GM19397 (cell line): ENCODE data around the gene DCAF5.
"Not testable (repeated sequence)": the region's sequence is repeated elsewhere in the genome, so short reads cannot be mapped to it uniquely, and the experiment has no call there.

Experiments used
- ATAC-seq: cut with Tn5 transposase; IDR thresholded peaks from one replicate; pipeline ENCODE4 v1.9.1; 2021; ENCODE audit warnings: mild to moderate bottlenecking, moderate library complexity; ENCODE audit not compliant: unreplicated experiment

DCAF5 gene

DNA sequence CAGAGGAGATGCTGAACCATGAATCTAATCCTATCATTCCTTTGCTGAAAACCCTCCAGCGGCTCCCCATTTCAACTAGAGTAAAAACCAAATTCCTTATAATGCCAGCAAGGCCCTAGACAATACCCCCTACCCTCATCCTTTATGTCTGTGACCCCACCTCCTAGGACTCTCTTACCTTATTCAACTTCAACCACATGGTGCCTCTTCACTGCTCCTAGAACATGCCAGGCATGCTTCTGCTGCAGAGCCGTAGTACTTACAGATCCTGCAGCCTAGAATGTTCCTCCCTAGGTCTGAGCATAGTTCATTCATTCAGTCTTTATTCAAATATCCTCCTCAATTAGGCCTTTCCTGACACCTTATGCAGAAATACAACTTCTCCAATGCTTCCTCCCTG, 54.9 kb downstream of the DCAF5 start:
- ATAC-seq, result no peak

DNA sequence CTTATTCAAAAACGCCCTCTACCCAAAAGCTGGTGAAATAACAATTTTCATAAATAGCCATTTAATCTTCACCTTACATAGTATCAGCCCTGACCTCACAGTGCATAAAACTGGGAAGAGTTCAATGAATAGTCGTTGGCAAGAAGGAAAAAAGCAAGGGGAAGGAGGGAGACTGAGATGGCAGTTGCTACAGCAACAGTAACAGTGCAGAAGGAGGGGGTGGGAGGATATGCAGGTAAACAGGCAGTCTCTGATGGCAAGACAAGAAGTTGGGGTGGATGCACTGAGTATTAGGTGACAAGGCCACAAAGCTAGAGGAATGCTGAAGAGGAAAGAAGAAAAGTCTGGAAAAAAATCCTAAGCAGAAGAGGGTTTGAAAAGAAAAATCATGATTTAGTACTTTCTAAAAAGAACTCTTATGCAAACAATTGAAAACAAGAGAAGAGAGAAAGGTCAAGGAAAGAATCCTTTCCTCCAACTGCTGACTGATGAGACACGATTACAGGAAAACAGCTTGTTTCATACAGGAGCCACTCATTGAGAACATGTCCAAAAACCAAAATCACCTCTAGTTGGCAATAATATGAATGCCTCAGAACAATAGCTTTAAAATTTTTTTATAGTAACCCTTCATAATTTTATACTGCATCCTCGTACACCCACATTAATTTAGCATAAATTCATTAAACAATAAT, 56.0 kb downstream of the DCAF5 start:
- no peak for ATAC-seq

DNA sequence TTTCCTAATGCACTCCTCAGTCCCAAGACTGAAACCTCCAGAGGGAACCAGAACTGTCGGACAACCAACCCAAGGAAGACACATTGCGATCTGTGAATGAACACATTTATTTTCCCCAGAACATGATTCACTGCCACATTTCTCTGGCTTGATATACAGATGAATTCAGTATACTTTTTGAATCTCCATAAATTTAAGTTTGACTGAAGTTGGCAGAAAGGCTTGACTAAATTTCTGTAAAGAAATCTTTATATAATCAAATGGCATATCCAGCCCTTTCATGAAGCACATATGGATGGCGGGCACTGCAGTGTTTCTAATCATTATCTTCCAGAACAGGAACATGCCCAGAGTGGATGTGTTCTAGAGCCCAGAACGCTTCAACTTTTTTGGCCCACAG, 56.7 kb downstream of the DCAF5 start:
- ATAC-seq, result no peak

DNA sequence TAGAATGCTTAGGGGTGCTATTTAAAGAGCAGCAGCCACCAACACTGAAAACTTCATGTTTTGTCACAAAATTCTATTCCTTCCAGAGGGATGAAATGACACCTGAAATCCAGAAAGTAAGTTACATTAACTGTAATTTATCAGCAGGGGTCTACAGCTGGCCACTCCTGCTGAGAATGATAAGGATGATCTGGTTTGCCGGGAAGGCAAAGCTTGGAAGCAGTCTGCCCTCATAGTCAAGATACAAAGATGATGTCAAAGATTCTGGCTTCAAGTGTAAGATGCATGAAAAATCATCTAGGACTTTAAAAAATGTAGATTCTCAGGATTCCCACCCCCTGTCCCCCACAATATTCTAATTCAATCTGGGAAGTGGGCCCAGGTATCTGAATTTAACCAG, 58.4 kb downstream of the DCAF5 start:
- no peak for ATAC-seq

DNA sequence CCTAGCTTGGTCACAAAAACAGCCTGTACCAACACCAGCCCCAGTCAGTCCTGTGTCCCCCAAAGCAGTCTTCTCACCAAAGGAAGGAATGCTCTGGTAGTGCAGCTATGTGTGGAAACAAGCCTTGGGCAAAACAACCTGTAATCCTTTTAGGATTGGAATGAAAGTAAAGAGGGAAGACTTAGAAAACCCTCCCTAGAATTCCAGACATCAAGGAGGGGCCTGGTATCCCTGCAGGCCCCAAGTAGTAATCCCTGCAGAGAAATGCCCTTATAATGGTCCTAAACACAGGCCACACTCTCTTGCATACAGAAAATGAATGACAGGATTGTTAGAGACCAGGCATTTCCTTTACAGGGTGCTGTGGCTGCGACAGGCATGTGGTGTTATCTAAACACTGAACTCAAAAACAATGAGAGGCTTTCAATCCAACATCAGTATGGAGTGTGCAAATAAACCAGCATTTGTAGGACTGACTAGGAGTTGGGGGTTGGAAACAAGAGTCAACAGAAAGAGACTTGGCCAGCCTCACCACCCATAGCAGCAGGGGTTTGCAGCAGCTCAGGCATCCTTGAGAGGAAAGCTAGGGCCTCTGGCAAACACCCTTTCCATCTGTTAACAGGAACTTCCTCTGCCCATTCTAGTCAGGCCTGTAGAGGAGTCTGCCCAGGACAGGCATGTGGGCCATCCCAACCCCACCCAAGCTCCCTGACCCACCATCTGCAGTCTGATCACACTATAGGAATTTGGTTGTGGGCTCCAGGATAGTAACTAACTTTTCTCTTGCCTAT, 59.1 kb downstream of the DCAF5 start:
- ATAC-seq, result no peak

DNA sequence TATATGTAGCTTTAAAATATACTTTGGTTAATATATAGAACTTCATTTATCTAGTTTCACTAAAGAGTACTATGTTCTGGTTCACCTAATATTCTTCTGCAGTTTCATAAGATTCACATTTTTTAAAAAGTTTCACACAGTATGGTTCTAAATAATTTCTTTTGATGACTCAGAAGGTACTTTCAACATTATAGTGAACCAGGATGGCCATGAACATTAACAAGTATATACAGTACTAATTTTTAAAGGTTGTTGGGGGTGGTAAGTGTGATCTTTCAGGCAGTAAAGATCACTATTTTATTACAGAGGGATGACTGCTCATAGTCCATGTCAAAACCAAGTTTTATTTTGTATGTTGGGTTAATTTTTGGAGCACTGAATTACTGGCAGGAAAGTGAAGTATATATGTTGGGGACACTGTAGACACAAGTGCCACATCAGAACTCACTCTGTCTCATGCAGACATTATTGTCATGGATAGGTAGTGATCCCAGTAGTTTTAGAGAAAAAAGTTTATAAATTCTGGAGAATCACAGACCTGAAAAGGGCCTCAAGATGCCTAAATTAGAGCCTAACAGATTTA, 60.0 kb downstream of the DCAF5 start:
- no peak for ATAC-seq

DNA sequence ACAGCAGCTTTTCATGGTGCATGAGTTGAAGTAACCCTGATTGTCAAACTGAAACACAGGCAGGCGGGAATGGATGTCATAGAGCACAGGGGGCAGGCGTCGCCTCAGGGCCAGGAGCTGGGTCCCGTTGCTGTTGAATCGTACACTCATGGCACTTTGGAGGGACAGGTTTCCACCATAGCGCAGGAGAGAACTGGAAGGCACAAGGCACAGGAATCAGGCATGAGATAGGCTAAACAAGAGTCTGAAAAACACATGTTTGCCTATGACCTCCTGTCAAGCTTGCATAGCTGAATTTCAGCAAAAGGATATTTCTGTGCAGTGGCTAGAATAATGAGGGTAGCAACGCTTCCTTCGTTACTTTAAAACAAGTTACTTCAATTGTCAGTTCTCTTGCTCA, 61.2 kb downstream of the DCAF5 start:
- ATAC-seq, result no peak

DNA sequence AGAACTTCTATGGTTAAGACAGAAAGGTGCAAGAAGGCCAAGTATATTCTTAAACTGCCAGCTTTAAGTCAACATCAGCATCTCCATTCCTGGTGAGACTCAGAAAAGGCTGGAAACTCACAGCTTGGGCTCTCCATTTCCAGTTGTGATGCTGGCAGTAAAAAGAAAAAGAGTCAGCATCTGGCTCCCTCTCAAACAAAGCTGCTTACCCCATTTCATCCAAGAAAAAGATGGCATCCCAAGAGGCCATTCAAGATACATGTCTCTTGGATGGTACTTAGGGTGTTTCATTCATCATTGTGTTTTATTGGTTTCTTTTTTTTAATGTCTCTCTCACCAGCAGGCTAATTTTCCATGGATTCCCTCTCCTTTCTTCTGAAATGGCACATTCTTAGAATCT, 61.9 kb downstream of the DCAF5 start:
- no peak for ATAC-seq

DNA sequence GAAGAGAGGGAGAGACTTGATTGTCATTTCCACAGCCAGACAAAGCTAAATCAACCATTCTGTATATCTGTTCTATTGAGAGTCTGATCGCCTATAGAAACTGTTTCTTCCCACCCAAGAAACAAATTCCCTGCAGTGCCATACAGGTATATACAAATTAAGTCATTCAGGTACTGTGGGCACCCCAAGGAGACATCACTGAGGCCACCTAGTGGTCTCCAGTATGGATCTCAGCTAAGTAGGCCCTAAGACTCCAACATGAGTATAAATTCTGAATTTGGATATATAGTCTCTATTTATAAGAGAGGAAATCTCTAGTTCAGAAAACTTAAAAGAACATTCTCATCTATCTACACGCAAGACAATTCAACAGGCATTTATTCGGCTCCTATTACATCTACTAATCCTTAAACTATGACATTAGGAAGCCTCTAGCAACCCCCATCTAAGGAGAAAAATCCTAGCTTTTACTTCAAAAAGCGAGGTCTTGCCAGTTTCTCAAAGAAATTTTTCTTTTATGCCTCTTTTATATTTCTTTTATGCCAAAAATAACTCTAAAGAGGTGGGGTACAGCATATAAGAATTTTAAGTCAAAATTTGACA, 62.6 kb downstream of the DCAF5 start:
- ATAC-seq, result no peak

DNA sequence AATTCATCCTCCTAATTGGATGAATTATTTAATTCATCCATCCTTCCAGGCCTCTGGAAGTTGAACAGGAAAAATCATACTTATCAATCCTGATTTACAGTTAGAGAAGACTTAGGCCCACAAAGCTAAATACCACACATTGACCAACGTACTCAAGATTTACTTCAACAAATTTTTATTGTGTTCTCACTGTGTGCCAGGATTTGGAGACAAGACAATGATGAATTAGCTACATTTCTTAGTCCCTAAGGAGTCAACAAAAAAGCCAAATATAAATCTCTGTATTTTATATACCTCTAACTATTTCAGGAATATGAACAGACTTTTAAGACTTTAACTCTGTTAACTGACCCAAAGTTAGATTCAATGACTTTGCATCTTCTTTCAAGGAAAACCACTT, 63.9 kb downstream of the DCAF5 start:
- no peak for ATAC-seq

DNA sequence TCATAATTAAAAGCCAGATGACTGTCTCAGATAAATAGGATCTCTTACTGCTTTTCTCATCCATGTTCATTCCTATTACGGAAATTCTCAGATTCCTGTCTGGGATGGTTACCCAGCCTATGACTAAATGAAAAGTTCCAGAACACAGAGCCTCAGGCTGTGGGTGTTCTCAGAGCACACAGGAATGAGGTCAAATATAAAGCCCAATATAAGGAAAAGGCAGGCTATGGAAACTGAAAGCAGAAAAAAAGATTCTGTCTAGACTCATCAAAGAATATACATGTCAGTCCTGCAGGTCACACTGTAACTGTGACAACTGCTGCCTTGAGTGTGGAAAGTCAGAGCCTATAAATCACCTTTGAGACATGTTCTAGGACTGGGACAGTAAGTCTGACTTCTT, 64.3 kb downstream of the DCAF5 start:
- ATAC-seq, result no peak

DNA sequence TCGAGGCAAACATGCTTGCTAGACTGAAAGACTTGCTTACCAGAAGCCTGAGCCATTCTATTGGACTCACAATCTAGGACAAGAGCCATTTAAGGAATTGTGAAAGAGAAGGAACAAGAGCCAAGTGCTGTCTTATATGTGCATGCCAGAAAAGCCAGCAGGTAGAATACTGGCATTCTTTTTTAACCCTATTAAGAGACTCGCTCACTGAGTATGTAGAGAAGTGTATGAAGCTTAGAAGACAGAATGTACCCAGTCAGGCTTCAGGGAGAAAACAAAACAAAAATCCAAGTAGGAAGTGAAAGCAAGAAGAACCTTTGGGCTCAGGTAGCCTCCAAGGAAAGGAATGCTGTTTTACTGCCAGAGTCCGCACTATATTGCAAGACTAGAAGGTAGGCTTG, 65.9 kb downstream of the DCAF5 start:
- no peak for ATAC-seq

DNA sequence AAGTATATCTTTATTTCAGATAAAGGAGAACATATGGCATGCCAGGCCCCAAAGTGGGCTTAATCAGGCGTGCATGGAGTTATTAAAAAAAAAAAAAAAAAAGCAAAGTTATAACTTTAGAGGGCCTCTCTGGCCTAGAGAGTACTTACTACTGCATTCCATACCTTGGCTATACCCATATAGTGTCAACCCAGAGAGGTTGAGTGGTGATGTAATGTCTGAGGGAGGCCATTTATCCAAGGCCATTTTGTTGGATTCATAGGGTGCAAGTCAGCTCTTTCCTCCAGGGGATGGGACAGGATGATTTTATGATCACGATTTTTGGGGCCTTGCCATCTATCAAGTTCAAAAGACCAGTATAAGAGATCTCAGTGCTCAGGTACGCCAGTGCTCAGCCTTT, 66.4 kb downstream of the DCAF5 start:
- no peak for ATAC-seq

DNA sequence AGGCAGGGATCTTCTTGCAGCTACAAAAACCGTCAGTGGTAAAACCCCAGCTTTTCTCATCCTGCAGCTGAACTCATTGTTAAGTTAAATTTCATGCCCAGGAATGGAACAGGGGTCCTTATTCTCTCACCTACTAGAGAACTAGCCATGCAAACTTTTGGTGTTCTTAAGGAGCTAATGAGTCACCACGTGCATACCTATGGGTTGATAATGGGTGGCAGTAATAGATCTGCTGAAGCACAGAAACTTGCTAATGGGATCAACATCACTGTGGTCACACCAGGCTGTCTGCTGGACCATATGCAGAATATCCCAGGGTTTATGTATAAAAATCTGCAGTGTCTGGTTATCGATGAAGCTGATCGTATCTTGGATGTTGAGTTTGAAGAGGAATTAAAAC, 68.9 kb downstream of the DCAF5 start:
- no peak for ATAC-seq

DNA sequence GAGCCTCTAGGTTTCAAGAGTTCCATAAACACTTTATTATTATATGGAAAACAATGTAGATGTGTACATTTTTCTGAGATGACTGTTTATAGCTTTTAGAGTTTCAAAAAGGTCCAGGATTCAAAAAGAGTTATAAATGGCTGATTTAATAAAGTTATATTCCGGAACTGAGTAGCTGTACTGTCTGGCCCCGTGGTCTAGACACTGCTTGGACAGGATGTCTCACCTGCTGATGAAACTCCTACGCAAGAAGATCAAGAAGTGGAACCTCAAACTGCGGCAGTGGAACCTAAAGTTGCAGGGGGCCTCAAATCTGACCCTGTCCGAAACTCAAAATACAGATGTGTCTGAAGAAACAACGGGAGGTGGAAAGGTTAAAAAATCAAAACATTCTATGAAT, 69.7 kb downstream of the DCAF5 start:
- no peak for ATAC-seq

DNA sequence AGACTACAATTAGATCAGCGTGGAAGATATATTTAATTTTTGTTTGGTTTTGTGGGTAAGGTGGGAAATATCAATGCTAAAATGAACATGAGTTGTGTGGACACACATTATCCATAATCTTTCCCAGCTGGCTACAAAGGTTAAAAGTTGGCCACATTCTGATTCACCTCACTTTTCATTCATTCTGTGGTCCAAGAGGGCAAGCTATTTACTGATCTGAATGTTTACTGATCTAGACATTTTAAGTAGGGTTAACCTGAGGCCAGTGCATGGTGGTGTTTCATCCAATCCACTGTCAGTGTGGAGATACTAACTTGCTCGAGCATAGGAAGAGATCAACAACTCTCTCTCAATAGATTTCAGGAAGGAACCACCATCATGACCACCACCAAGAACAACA, 71.6 kb downstream of the DCAF5 start:
- no peak for ATAC-seq

DNA sequence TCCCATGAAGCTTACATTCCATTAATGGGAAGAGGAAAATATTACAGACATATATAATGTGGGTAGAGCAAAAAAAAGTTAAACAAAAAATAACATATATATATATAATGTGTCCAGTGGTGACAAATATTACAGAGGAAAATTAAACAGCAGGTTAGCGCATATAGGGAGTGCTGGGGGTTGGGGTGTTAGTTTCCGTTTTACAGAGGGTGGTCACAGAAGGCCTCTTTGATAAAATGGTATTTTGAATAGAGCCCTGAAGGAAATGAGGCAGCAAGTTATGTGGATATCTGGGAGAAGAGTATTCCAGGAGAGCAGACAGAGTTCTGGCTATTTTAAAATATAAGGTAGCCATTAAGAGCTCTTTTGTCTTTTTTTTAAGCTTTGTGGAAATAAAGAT, 73.2 kb downstream of the DCAF5 start:
- no peak for ATAC-seq

DNA sequence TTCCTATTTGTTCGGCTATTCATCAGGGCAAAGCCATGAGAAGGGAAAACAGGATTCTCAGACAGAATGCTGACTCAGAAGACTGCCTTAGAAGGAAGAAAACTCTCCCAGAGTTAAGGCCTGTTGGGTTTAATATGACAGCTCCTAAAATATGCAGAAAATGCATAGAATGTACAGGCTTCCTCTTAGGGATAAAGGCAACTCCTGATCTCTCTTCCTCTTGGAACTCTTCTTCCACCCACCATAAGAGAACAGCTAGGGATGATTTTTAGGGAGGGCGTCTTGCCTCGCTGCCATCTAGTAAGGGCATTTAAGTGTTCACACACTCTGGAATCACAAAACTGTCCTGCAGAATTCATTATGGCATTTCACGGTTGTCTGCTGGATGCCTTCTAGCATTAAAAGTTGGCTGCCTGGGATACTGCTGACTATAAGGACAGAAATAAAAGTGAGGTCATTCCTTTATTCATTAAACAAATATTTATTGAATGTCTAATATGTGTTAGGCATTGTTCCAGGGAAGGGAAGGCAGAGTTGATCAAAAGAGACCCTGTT, 73.7 kb downstream of the DCAF5 start:
- no peak for ATAC-seq

DNA sequence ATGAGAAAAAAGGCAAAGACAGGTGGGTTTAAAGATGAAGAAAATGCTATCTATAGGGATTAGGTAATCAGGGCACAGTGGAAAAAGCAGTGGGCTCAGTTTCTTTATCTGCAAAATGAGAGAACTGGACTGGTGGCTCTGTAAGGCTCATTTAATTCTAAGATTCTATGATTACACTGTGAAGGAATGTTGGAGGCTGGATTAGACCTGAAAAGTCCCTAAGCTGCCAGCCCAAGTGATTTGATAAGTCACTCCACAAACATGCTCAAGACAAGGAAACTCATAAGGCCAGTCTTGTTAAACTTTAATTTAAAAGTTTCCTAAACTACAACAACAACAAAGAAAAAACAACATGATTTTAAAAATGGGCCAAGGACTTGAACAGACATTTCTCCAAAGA, 75.1 kb downstream of the DCAF5 start:
- no peak for ATAC-seq

DNA sequence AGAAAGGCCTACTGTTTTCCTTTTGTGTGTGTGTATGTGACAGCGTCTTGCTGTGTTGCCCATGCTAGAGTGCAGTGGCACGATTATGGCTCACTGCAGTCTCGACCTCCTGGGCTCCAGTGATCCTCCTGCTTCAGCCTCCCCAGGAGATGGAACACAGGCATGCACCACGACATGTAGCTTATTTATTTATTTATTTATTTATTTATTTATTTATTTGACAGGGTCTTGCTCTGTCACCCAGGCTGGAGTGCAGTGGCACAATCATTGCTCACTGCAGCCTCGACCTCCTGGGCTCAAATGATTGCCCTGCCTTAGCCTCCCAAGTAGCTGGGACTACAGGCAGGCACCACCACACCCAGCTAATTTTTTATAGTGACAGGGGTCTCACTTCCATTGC, 75.7 kb downstream of the DCAF5 start:
- not testable (repeated sequence) for ATAC-seq

DNA sequence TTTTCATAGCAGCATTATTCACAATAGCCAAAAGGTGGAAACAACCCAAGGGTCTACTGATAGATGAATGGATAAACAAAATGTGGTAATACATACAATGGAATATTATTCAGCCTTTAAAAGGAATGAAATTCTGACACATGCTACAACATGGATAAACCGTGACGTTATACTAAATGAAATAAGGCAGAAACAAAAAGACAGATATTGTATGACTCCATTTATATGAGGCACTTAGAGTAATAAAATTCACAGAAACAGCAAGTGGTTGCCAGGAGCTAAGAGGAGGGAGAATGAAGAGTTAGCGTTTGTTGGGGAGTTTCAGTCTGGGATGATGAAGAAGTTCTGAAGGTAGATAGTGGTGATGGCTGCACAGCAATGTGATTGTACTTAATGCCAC, 76.6 kb downstream of the DCAF5 start:
- no peak for ATAC-seq

DNA sequence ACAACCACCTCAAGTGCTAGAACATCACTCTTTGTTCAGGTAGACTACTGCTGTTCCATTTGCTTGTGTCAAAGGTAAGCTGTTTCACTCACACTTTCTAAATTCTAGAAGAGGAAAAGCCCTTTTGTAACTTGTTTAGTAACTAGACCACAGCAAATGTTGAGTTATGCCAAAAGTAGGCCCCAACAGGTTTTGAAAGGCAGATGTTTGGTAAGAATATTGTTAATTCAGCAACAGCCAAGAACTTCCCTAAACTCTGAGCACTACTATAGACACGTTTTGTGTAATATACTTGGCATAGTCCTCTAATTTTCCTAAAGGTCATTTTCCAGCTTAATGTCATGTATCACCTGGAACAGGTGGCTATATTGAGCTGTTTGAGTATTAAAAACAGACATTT, 79.0 kb downstream of the DCAF5 start:
- no peak for ATAC-seq
